Fibroblast of upper back skin (primary cell): ENCODE results near the gene NCF2.

Experiments used
- DNase-seq: peaks from one replicate; pipeline ENCODE4 v3.0.0-alpha.2; 2013

The NCF2 gene

DNA sequence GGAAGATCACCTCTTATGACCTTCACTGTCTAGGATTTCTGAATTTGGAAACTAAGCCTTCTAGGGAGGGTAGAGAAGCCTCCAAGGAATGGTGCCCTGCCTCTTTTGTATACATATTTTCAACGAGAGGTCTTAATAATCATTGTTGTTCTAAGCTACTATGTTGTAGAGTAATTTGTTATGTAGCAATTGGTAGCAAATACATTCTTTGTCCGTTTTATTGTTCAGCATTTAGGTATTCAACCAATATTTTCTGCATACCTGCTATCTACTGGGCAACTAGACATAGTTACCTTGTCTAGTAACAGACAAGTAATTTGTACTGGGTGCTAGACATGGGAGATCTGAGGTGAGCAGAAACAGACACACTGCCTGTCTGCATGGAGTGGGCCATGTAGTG lies 20.8 kb upstream of the NCF2 start:
- DNase-seq: no peak

DNA sequence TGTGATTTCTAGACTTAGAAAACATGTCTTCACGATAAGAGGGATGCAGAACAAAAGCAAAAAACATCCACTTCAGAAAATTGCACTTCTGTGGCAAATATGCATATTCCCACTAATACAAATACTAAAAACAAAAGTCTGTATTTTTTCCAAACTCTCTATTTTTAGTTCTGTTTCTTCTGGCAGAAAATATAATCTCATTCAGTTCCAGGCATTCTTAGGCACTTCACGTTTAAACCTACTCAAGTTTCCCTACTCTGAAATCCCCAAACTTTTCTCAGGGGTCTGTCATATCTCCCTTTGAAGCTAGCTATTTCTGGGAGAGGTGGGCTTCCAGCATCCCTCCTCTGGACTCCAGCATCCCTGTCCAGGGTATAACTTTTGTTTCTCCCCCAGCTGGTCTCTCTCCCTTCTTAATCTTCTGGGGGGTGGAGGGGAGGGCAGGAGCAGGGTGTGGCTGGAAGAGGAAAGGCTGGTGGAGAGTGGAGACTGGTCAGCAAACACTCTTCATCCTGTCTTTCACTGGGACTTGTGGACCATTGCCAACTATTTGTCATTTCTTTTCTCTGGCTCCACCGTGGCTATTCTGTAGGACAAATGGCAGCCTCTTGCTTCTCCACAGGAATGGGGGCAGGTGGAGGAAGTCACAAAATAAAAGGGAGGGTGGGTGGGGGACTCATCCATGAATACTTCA lies 19.6 kb upstream of the NCF2 start:
- DNase-seq: peak; percentile 60

DNA sequence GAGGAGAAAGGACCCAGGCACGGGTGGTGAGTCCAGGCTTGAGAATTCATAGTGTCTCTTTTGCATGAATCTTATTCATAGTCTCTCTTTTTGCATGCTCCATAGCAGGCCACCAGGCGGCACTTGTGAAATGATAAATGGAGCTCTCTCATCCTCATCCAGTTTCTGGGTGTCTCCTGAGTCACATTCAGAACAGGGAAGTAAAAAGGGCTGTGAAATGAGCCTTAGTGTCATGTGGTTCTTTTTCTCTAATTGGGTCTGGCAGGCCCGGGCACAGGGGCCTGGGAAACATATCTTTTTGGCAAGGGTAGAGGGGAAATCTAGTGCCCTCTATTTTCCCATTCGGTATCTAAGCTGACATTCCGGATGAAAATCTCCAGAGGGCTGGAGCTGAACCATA lies 19.1 kb upstream of the NCF2 start:
- peak; percentile 86 for DNase-seq

DNA sequence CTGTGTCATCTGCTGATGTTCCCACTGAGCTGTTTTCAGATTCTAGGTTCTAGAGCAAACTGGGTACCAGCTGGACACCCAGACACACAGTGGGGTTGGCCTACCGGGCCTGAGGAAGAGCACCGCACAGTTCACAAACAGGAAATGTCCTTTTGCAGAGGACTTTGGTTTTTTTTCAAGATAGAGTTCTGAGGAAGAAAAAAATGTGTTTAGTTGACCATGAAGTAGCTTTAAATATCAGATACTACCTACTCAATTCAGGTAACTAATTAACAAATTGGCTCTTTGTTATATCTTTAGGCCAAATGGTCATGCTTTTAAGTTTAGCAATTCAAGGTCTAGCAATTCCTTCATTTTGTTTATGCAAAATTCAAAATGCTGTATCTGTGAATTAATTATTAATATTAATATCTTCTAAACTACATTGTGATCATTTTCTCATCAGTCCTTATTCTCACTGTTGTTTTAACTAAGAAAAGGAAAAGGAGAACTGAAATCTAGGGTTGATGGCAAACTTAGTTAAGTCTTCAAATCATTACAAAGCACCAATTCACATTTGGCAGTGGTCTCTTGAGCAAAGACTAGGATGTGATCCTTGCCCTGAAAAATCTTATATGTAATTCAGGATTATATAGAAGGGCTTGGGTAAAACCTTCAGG lies 17.2 kb upstream of the NCF2 start:
- DNase-seq: no peak

DNA sequence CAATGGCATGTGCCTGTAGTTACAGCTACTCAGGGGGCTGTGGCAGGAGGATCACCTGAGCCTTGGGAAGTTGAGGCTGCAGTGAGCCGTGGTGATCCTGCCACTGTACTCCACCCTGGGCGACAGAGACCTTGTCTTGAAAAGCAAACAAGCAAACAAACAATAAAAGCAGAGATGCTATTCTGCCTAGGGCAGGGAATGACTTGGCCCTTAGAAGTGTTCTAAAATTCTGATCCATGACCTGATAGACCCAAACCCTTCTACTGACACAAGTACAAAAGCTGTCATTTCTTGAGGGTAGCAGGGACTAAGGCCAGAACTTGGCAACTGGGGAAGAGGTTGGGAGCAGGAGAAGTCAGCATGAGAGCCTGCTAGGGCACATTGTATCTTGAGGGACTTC lies 15.6 kb upstream of the NCF2 start:
- DNase-seq: no peak

DNA sequence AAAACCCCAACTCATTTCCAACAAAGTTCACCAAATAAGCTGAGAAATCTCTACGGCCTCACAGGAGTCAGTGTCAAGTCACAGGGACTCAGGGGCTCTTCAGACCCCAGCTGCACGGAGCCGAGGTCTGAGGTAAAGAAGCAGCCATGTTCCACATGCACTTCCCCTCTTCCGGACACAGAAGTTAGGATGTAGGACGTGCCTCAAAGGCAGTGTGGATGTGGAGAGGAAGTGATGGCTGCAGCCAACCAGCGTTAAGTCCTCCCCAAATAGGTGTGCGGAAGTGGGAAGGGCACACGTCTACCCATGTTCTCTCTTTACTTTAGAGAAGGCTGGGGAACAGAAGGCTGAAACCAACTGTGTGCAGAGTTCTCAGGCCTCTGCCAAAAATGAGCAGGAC lies 14.6 kb upstream of the NCF2 start:
- no peak for DNase-seq

DNA sequence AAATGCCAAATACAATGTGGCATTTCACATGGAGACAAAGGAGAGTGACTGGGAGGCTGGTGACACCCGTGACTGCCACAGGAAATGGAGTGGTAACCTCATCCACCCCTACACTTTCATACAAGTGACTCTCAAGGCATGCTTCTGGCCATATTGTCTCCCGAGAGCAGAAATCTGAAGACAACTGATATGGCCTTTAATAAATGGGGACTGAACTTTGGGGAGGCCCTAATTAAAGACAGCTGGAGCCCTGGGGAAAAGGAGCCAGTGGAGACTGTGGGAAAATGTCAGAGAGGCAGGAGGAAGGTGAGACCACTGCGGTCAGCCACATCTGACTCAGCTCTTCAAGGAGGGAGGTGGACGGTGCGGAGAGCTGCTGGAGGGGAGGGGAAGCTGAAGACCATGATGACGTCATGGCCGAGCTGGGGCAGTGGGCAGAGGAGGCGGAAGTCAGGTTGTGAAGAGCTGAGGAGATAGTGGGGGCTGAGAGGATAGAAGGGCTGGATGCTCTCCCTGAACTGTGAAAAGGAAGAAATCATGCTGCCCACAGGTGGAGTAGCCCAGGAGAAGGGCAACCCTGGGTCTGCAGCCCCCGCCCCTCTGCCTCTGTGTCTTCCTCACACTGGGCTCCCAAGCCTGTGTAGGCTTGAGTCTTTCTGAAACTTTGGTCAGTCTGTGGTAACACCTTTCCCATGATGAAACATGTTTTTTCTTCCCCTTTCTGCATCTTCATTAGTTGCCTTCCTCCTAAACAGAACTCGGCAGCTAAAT lies 14.0 kb upstream of the NCF2 start:
- peak; percentile 96 for DNase-seq

DNA sequence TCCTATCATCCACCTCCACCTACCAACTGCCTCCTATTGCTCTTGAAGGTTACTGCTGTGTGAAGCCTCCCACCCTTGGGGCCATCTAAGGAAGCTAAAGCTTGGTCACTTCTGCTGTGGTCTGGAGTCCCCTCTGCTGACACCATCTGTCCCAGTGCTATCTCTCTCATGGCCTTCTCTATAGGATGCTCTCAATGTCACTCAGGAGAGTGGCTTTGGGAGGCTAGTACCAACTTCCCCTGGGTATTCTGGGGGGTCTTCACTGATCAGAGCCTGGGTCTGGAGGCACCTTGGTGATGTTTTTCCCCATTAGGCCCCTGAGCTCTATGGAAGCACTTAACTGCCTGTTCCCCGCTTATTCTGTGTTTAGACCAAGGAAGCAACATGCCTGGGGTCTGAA lies 12.3 kb upstream of the NCF2 start:
- DNase-seq: no peak

DNA sequence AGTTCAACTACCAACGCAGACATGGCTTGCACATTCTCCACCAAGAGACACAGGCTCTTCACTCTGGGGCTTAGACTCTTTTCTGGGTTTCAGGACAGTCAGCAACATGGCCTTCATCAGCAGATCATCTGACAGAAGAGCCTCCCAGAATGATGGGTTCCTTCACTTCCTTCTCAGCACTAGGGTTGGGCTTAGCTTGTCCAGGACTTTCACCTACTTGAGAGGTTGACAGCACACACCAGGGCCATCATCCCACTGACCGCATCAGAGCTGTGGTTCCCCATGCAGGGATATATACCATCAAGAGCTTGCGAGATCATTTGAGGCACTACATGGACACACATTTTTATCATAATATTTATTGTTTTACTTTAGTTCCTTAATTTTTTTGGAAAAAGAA lies 10.4 kb upstream of the NCF2 start:
- no peak for DNase-seq

DNA sequence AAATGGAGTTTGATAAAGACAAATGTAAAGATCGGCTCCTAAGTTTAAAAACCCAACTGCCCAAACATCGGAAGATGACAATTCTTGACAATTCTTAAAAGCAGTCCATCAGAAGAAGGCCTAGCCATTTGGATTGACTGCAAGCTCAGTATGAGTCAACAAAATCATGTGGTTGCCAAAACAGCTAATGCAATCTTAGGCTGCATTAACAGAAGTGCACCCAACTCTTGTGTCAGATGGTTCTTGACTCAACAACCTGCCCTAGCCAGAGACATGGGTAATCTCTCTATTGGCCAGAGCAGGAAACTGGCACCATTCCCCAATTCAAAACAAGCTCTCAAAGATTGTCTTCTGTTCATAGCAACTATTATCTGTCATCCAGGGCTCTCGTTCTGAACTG lies 9.9 kb upstream of the NCF2 start:
- peak; percentile 82 for DNase-seq

DNA sequence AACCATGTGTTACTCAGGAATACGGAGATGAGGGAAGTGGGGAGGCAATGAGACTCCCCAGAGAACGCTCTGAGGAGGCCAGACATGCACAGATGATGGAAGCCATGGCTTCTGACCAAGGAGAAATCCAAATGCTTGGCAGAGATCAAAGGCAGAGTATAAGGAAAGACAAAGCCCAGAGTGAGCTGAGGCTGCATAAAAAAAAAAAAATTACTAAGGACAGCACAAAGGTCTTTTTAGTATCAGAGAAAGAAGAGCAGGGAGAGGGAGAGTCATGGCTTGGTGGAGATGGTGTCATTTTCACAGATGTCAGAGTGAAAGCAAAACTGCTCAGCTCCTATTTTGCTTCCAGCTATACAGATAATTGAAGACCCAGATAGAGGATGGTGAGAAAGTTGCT lies 8.1 kb upstream of the NCF2 start:
- peak; percentile 70 for DNase-seq

DNA sequence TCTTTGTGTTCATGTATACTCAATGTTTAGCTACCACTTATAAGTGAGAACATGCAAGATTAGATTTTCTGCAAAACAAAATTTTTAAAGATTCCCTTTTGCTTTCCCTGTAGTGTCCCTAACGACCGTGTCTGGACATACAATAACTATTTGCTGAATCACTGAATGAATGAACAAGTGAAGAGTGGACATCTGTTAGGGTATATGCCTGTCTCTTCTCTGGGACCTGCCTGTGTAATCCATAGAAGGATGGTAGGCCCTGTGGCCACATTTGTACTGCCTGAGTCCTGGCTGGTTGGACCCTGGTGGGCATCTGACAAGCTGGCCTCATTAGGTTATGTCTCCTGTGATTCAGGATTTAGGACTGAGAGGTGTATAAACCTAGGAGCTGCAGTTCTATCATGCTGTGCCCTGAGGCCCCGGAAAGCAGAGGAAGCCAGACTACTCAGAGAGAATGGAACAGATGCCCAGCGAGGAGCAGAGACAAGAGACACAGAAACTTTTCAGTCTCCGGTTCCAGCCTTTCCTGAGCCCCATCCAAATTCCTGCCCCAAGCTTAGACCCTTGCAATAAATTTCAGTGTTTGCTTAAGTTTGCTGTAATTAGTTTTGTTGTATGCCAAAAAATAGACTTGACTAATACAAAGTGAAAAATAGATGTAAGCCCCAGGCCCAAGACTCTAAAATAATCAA lies 7.5 kb upstream of the NCF2 start:
- DNase-seq: no peak

DNA sequence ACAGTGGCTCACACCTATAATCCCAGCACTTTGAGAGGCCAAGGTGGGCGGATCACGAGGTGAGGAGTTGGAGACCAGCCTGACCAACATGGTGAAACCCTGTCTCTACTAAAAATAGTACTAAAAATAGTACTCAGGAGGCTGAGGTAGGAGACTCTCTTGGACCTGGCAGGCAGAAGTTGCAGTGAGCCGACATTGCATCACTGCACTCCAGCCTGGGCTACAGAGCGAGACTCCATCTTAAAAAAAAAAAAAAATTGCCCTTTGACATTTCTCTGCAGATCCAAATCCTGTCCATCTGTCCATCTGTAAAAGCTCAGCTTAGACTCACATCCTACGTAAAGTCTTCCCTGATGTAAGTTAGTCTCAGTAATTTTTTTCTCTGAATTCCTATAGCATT lies 6.2 kb upstream of the NCF2 start:
- no peak for DNase-seq

DNA sequence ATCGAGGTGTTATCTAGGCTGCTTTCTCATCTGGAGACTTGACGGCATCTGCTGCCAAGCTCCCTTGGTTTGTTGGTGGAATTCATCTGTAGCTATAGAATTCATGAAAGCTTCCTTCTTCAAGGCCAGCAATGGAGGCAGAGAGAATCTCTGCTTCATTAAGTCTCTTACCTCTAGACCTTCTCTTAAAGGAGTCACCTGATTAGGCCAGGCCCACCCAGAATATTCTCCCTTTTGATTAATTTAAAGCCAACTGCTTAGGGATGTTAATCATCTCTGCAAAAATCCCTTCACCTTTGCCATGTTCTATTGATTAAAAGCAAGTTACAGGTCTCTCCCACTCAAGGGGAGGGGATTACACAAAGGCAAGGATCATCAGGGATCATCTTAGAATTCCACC lies 5.3 kb upstream of the NCF2 start:
- no peak for DNase-seq

DNA sequence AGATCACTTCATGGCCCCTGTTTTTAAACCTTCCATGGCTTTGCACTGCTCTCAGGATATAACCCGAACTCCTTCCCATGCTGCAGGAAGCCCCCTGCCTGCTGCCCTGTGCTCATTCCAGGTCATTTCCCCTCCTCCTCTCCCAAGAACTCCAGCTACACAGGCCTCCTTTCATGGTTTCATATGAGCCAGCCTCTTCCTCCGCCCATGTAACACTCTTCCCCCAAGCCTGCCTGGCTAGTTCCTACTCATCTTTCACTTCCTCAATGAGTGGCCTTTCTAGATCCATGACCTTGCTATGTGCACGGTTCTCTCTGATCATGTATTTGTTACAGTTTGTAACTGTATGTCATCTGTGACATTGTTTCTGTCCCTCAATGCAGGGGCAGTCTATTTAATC lies 3.1 kb upstream of the NCF2 start:
- DNase-seq: no peak

DNA sequence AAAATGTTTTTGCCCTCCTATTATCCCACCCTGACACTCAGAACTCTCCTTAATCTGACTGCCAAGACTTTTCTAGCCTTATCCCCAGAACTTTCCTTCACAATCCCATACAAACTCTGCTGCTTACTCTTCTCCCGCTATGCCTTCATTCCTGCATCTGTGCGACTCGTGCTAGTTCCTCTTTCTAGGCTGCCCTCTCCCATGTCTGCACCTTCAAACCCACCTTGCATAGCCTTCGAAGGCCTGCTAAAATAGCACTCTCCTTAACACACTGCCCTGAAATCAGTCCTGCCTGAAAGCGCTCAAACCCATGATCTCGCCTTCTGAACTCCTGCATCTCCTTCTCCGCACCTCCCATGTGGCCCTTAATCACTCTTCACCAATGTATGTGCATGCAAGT lies 2.5 kb upstream of the NCF2 start:
- no peak for DNase-seq

DNA sequence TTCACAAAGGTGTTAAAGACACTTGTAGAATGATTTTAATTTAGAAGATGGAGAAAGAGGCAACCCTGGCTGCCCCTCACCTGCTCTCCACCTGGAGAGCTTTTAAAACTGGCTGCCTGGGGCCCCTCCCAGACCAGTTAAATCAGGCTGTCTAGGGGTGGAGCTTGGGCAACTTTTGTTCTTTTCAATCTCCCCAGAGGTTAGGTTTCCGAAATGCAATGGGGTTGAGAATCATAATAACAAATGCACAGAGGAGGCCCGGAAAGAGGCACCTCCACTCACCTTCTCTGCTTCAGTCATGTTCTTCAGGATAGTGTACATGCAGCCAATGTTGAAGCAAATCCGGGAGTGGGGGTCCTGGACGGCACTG lies 400 bp downstream of the NCF2 start:
- no peak for DNase-seq

DNA sequence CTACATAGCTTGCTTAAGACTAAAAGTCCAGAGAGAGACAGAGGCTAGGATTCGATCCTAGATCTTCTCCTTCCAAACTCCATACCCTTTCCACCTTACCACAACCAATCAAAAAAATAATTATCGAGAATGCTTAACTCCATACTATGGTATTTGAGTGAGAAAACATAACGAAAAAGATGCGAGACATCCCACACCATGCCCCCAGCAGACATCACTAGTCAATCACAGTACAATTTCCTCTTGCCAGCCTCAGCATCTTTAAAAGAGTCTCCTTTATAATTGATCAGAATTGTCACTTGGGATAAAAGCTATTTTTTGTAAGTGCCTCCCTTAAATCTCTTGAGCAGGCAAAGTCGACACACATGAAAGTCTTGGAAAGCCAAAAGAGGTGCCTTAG lies 875 bp downstream of the NCF2 start:
- no peak for DNase-seq

DNA sequence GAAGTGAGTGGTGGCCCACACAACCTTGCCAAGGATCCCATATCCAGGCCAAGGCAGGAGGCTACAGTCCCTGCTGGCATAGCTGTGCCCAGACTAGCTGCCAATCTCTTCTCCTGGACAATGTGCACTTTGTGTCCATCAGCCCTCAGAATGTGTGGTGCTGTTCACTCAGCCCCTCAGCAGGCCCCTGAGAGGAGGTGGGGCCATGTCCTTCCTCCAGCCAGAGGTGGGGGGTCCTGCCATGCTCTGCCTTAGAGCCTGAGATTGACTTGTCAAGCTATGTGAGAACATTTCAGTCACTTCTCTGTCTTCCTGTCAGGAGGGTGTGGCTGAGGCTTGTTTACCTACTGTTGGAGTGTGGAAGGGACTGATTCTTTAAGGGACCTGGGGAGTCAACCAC lies 1.4 kb downstream of the NCF2 start:
- DNase-seq: no peak

DNA sequence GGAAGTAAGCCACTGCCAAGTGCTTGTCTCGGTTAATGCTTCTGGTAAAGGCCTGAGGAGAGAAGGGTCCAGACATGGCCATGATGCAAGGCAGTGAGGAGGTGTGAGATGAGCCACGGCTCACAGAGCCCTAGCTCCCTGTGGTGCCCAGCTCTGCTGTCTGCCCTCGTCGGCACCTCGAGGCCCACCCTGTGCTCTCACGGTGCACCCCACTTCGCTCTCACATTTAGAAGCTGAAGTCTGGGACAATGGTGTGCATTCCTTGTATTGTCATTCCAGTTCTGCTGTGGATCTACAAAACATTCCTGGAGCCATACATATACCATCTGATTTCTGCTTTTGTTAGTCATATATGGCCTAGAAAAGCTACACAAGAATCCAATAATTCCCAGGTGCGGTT lies 3.3 kb downstream of the NCF2 start:
- DNase-seq: no peak

DNA sequence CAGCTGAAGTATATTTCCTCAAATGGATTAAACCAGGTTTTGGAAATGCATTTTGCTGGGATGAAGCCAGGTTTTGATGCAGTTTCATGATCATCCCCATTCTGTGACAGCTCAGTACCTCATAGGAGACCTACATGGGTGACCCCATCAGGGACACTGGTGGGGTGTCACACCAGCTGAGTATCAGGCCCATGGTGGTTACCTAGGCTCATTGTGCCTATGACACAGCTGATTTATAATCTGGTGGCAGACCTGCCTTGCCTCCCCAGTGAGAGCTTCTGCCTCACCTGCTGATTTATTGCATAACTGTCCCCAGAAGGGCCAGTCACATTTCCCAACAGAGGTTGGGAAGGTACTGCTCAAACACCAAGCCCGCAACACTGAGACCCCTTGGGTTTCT lies 3.8 kb downstream of the NCF2 start:
- DNase-seq: no peak

DNA sequence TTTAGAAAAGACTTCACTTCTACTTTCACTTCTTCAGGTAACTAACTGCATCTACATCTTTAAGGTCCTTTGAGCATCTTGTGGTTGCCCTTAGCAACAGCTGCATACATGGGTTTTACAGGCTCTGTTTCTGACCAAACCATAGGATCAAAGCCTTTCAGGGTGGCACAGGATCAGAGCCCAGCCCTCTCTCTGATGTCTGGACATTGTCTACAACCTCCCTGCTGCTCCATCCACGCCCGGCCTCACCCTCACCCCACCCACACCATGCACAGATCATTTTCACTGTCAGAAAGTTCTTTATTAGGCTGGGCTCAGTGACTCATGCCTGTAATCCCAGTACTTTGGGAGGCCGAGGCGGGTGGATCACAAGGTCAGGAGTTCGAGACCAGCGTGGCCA lies 5.2 kb downstream of the NCF2 start:
- DNase-seq: no peak

DNA sequence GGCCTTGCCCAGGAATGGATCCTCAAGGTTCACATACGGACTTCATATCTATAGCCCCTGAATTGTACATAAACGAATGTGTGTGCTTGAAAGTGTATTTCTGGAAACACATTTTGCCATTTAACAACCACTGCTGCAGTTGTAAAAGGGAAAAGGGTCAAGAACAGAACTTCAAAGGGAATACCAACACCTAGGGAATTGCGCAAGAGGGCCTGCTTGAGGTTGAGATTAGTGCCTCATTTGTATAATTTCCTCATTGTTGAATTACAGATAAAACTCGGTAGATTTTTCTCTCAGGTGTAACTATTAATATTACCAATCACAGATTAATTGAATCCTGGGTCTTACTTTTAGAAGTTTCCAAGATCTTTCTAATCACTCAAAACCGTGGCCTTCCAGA lies 6.1 kb downstream of the NCF2 start:
- DNase-seq: no peak

DNA sequence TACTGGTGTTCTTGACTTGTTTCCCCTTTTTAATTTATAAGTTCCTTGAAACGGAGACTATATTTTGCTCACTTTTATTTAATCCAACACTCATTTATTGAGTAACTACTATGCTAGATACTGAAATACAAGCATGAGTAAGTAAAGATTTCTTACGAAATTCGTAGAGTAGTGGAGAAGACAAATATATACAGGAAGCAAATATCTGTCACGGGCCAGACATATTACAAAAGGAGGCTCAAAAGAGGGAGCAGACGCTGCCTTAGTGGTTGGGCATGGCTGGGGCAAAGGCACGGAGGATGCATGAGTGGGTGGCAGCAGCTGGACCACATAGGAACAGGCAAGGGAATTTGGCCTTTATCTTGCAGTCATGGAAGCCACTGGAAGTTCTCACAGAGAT lies 6.8 kb downstream of the NCF2 start:
- DNase-seq: no peak
